Adrenal gland (tissue), 5 donors: Measurements from ENCODE around the gene TMEM184C.

Experiments
- POLR2A ChIP-seq, 2 donors: fragments of 450-650 bp; IDR thresholded peaks; one replicate each; pipeline ENCODE4 v1.6.1; 2017; ENCODE audit warnings: antibody characterized with exemption in 2 of 2, mild to moderate bottlenecking in 2 of 2, moderate library complexity in 1 of 2
- TF ChIP-seq, protein P1 (sequence below), 6 experiments: fragments of 450-650 bp in 4 of 6; fragments of 200-600 bp in 2 of 6; sonication (generic) in 1 of 6; IDR thresholded peaks; 1 replicate in 5 of 6; 2 replicates in 1 of 6; pipeline versions ENCODE4 v1.5.1 to v1.8.0; 2016 to 2021; ENCODE audit warnings: antibody characterized with exemption in 6 of 6, mild to moderate bottlenecking in 2 of 6, moderate library complexity in 1 of 6
- donor health status: DM: no; HTN: no; CAD: no.

DNA sequence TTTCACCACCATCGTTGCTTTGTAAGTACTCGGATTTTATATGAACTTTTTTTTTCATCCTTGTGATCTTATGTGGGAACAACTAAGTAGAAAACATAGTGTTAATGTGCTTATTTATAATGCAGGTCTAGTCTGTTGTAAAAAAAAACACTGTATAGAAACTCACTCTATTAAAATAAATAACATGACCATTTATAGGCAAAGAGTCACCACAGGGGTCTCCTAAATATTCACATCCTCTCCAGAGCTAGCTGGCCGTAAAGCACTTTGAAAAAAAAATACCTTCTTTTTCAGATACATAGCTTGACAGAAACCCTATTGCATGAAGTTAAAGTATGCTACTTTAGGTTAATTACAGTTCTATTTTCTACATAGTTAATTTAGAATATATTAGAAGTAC lies 11.2 kb downstream of the TMEM184C start:
- TF ChIP-seq, protein P1, sequence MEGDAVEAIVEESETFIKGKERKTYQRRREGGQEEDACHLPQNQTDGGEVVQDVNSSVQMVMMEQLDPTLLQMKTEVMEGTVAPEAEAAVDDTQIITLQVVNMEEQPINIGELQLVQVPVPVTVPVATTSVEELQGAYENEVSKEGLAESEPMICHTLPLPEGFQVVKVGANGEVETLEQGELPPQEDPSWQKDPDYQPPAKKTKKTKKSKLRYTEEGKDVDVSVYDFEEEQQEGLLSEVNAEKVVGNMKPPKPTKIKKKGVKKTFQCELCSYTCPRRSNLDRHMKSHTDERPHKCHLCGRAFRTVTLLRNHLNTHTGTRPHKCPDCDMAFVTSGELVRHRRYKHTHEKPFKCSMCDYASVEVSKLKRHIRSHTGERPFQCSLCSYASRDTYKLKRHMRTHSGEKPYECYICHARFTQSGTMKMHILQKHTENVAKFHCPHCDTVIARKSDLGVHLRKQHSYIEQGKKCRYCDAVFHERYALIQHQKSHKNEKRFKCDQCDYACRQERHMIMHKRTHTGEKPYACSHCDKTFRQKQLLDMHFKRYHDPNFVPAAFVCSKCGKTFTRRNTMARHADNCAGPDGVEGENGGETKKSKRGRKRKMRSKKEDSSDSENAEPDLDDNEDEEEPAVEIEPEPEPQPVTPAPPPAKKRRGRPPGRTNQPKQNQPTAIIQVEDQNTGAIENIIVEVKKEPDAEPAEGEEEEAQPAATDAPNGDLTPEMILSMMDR (IDR thresholded peaks at IDR 0.05) = no peak
- TF ChIP-seq POLR2A (IDR thresholded peaks at IDR 0.05) = no peak
